Lower leg skin (tissue), 4 donors: ENCODE data around the gene TBXAS1. TPM values are rescaled to one million over a fixed set of nuclear protein-coding genes. Genes with fewer than 3 reads are reported as not detected.

Experiments
- DNase-seq, 2 donors: peaks; one replicate each; pipeline ENCODE4 v3.0.0-alpha.2; 2019; ENCODE audit warnings: low spot score in 2 of 2
- H3K4me3 ChIP-seq: fragments of 200-600 bp; sonication (generic); 2 replicates; pipeline ENCODE4 v1.5.1; 2017; ENCODE audit warnings: mild to moderate bottlenecking, low read depth; ENCODE audit not compliant: poor library complexity, severe bottlenecking
- CTCF ChIP-seq, 3 donors: fragments of 450-650 bp; IDR thresholded peaks; one replicate each; pipeline ENCODE4 v1.5.1; 2016; ENCODE audit warnings: antibody characterized with exemption in 3 of 3, mild to moderate bottlenecking in 3 of 3, moderate library complexity in 2 of 3
- POLR2A ChIP-seq, 2 donors: fragments of 450-650 bp; IDR thresholded peaks; one replicate each; pipeline ENCODE4 v1.6.1; 2016 to 2017; ENCODE audit warnings: antibody characterized with exemption in 2 of 2, mild to moderate bottlenecking in 1 of 2, moderate library complexity in 1 of 2
- WGBS, 2 donors: methylation state at CpG; one replicate each; pipeline ENCODE4 v1.1.5; 2018; 5-methylcytosine and 5-hydroxymethylcytosine counted together
- intact Hi-C: fragments of 100-400 bp; cut with DNase I; formaldehyde crosslinking; loops from one replicate; pipeline ENCODE4 v1.15.0; 2023; ENCODE audit warnings: low total_unique reads
- total RNA-seq, 4 donors: library from RNA; depleted of rRNA; stranded (reverse); fragments of >200 nt; gene quantifications; one replicate each; pipeline ENCODE4 v1.1.0, GENCODE V29; 2016

The TBXAS1 gene
- total RNA-seq, 4 donors from 2014 or later = 0.91 to 9.9 (median 2.4) TPM

GRCh38 chr7:139992353-139993044, 163.4 kb downstream of the TBXAS1 start:
- 85 to 88% methylated on average over 14 of the region's 14 CpGs for WGBS, 2 donors
- TF ChIP-seq CTCF (IDR thresholded peaks at IDR 0.05) (no peak), POLR2A (IDR thresholded peaks at IDR 0.05) (no peak)
- intact Hi-C loops = no loop called here

GRCh38 chr7:139993169-139993568, 164.1 kb downstream of the TBXAS1 start:
- WGBS, 2 donors = 90 to 91% methylated on average over 8 of the region's 8 CpGs
- TF ChIP-seq POLR2A (IDR thresholded peaks at IDR 0.05) = no peak
- no peak for TF ChIP-seq CTCF (IDR thresholded peaks at IDR 0.05)
- no peak overlapping the region for H3K4me3 ChIP-seq
- no peak for DNase-seq
- intact Hi-C loops = no loop called here

More at GRCh38 chr7:139992353-139993044, 163.4 kb downstream of the TBXAS1 start:
- H3K4me3 ChIP-seq = no peak overlapping the region
- DNase-seq = no peak

- TF ChIP-seq POLR2A (IDR thresholded peaks at IDR 0.05) (no peak), CTCF (IDR thresholded peaks at IDR 0.05) (no peak)
- H3K4me3 ChIP-seq = no peak overlapping the region
- intact Hi-C loops = no loop called here
- no peak for DNase-seq
- WGBS, 2 donors = 94 to 97% methylated on average over 2 of the region's 2 CpGs
Measured at GRCh38 chr7:139993592-139993991, 164.5 kb downstream of the TBXAS1 start.

- intact Hi-C loops = no loop called here
- DNase-seq = no peak
- 76 to 85% methylated on average over 1 of the region's 1 CpG for WGBS, 2 donors
- TF ChIP-seq POLR2A (IDR thresholded peaks at IDR 0.05) (no peak), CTCF (IDR thresholded peaks at IDR 0.05) (no peak)
- H3K4me3 ChIP-seq = no peak overlapping the region
Measured at GRCh38 chr7:139994356-139994755, 165.3 kb downstream of the TBXAS1 start.

GRCh38 chr7:139995017-139995915, 166.2 kb downstream of the TBXAS1 start:
- intact Hi-C loops = no loop called here
- H3K4me3 ChIP-seq = no peak overlapping the region
- no peak for TF ChIP-seq POLR2A (IDR thresholded peaks at IDR 0.05)
- TF ChIP-seq CTCF (IDR thresholded peaks at IDR 0.05) = no peak
- no peak for DNase-seq
- 60 to 71% methylated on average over 19 of the region's 19 CpGs for WGBS, 2 donors
